Measurements from ENCODE around the gene SPTLC3. TPM values are rescaled to one million over a fixed set of nuclear protein-coding genes. Genes with fewer than 3 reads are reported as not detected.

SPTLC3 gene
- total RNA-seq, 2 experiments from 2014 or later = 0.38 to 0.59 TPM

DNA sequence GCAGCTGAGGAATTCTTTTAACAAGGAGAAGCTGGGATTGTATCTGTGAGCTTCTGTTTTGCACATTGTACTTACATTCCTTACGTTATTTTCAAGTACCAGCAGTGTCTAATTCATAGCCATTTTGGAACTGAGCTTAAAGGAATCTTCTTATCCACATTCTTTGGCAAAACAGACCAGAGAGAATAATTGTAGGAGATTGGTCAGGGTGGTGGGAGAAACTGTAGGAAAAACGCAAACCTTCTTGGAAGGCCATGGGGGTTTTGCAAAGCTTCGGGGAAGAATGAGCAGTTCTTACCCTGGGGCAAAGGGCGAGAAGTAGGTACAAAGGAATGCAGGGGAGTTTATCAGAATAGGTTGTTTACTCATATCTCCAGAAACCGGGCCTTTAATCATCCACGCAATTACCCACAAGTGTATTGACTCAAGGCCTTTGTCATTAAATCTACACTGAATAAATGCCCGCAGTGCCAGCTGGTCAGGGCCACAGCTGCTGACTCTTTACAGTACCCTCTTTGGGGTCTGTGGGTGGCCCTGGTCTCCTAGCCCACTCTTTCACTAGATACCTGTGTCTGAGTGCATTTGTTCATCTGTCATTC, 39.6 kb upstream of the SPTLC3 start:
- Mint-ChIP-seq H3K27me3 (no peaks in the 10 kb centered on the region), H3K9me3 (no peaks in the 10 kb centered on the region), H3K36me3 (ENCODE audit: low read depth) (no peaks in the 10 kb centered on the region), H3K4me1 (ENCODE audit: low read depth) (peaks cover 12% of the 10 kb centered on the region), H3K27ac (no peak overlapping the region), H3K4me3 (no peak overlapping the region)
- Histone ChIP-seq H3K27me3 (ENCODE audit: control insufficient read depth in 1 of 2, insufficient read depth in 2 of 2, low read length in 2 of 2) (no peaks in the 10 kb centered on the region), H3K4me3 (ENCODE audit: low read length) (no peak overlapping the region), H3K27ac (ENCODE audit: low read depth in 1 of 2, low read length in 2 of 2) (no peak overlapping the region), H3K36me3 (ENCODE audit: insufficient read depth, low read length) (no peaks in the 10 kb centered on the region), H3K9me3 (ENCODE audit: control insufficient read depth in 1 of 2, insufficient read depth in 1 of 2, low read length in 2 of 2) (peaks cover 0 to 4% of the 10 kb centered on the region in 2 experiments), H3K4me1 (ENCODE audit: insufficient read depth, low read length) (no peaks in the 10 kb centered on the region)
- ATAC-seq (ENCODE audit: poor library complexity) (no peak), DNase-seq (no peak)
- intact Hi-C loops (cut with DNase I, micrococcal nuclease) = no loop called here
- ChIA-PET POLR2A (no interaction called here), CTCF (no interaction called here)
- TF ChIP-seq, protein P1, sequence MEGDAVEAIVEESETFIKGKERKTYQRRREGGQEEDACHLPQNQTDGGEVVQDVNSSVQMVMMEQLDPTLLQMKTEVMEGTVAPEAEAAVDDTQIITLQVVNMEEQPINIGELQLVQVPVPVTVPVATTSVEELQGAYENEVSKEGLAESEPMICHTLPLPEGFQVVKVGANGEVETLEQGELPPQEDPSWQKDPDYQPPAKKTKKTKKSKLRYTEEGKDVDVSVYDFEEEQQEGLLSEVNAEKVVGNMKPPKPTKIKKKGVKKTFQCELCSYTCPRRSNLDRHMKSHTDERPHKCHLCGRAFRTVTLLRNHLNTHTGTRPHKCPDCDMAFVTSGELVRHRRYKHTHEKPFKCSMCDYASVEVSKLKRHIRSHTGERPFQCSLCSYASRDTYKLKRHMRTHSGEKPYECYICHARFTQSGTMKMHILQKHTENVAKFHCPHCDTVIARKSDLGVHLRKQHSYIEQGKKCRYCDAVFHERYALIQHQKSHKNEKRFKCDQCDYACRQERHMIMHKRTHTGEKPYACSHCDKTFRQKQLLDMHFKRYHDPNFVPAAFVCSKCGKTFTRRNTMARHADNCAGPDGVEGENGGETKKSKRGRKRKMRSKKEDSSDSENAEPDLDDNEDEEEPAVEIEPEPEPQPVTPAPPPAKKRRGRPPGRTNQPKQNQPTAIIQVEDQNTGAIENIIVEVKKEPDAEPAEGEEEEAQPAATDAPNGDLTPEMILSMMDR (IDR thresholded peaks at IDR 0.05) = no peak

DNA sequence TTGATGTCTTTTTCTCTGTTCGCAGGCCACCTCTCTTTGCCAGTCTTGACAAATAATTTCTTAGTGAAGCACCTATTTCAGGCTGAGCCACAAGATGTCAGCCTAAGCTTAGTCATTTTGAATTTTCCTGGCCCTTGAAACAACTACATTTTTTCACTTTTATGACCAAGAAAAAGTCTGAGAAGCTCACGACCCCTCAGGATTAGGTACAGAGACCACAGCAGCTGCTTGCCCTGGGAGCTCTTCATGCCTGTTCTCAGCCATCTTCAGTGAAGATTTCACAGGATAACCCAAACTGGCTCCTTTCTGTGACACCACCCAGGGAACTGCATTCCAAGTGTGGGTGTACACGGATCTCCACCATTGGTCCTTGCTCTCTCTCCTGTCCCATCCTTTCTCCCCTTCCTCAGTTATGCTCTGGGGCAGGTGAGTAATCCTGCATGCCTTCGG, 38.4 kb upstream of the SPTLC3 start:
- Mint-ChIP-seq H3K4me3 (no peak overlapping the region), H3K4me1 (ENCODE audit: low read depth) (peaks cover 7% of the 10 kb centered on the region), H3K36me3 (ENCODE audit: low read depth) (no peaks in the 10 kb centered on the region), H3K9me3 (no peaks in the 10 kb centered on the region), H3K27me3 (no peaks in the 10 kb centered on the region), H3K27ac (no peak overlapping the region)
- no peak overlapping the region for H3K27ac ChIP-seq (ENCODE audit: low read depth in 1 of 2, low read length in 2 of 2)
- no peaks in the 10 kb centered on the region for H3K4me1 ChIP-seq (ENCODE audit: insufficient read depth, low read length)
- intact Hi-C loops (cut with DNase I, micrococcal nuclease) = loop anchor here (2.0 to 5.0 kb wide), 4 partner anchors 132 to 576 kb away; no protein-coding TSS in a partner anchor
- H3K36me3 ChIP-seq (ENCODE audit: insufficient read depth, low read length) = no peaks in the 10 kb centered on the region
- H3K27me3 ChIP-seq (ENCODE audit: control insufficient read depth in 1 of 2, insufficient read depth in 2 of 2, low read length in 2 of 2) = no peaks in the 10 kb centered on the region
- ATAC-seq (ENCODE audit: poor library complexity) = no peak
- CTCF ChIA-PET = no interaction called here
- TF ChIP-seq, protein P1 (IDR thresholded peaks at IDR 0.05) = peak; percentile 32
- no peak overlapping the region for H3K4me3 ChIP-seq (ENCODE audit: low read length)
- POLR2A ChIA-PET = no interaction called here
- DNase-seq = peak in 3 of 14 experiments; percentile 11 to 36 (median 27)
- peaks cover 0 to 4% of the 10 kb centered on the region in 2 experiments for H3K9me3 ChIP-seq (ENCODE audit: control insufficient read depth in 1 of 2, insufficient read depth in 1 of 2, low read length in 2 of 2)

DNA sequence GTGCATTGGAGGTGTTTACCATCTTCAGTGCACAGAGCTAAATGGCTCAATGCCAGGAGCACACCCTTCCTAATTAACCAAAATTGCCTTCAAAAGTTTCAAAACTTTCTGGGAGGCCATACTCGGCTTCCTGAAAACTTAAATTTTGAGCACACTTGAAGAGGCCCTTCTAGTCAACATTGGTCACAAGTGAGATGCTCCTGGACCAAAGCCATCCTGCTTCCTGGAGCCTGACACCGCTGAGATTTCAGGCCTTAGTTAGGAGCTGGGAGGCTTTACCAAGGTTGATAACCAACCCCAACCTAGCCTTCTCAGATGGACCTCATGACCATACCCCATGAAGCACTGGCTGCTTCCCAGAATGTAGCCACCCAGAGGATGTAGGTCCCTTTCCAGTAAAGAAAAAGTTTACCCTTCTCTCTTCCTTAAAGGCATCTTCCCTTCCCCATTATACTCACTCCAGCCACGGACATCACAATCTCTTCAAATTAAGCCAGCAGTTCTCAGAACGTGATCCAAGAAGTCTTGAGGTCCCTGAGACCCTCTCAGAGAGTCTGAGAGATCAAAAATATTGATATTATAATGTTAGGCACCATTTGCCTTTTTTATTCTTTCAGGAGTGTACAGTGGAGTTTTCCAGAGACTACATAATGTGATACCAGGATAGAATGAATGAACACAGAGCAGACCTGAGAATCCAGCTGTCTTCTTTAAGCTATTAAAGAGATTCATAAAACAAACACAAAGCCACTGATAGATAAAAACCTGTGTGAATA, 32.8 kb upstream of the SPTLC3 start:
- ChIA-PET CTCF (no interaction called here), POLR2A (no interaction called here)
- Histone ChIP-seq H3K27me3 (ENCODE audit: control insufficient read depth in 1 of 2, insufficient read depth in 2 of 2, low read length in 2 of 2) (no peaks in the 10 kb centered on the region), H3K36me3 (ENCODE audit: insufficient read depth, low read length) (no peaks in the 10 kb centered on the region), H3K9me3 (ENCODE audit: control insufficient read depth in 1 of 2, insufficient read depth in 1 of 2, low read length in 2 of 2) (no peaks in the 10 kb centered on the region), H3K27ac (ENCODE audit: low read depth in 1 of 2, low read length in 2 of 2) (no peak overlapping the region), H3K4me3 (ENCODE audit: low read length) (no peak overlapping the region), H3K4me1 (ENCODE audit: insufficient read depth, low read length) (no peaks in the 10 kb centered on the region)
- intact Hi-C loops (cut with DNase I, micrococcal nuclease) = no loop called here
- H3K27me3 Mint-ChIP-seq = no peaks in the 10 kb centered on the region
- DNase-seq = no peak
- no peaks in the 10 kb centered on the region for H3K9me3 Mint-ChIP-seq
- no peak for ATAC-seq (ENCODE audit: poor library complexity)
- H3K4me3 Mint-ChIP-seq = no peak overlapping the region
- no peaks in the 10 kb centered on the region for H3K36me3 Mint-ChIP-seq (ENCODE audit: low read depth)
- TF ChIP-seq, protein P1 (IDR thresholded peaks at IDR 0.05) = no peak
- no peaks in the 10 kb centered on the region for H3K4me1 Mint-ChIP-seq (ENCODE audit: low read depth)
- H3K27ac Mint-ChIP-seq = no peak overlapping the region

Data from CD4-positive, alpha-beta T cell (primary cell).